Measurements from ENCODE around the gene GSTA4. TPM values are rescaled to one million over a fixed set of nuclear protein-coding genes. Genes with fewer than 3 reads are reported as not detected.
A peak's percentile ranks its signal among the peaks of the same experiment; 100 is the strongest.
"Not testable (repeated sequence)": the region's sequence is repeated elsewhere in the genome, so short reads cannot be mapped to it uniquely, and the experiment has no call there.

The GSTA4 gene
- polyA plus RNA-seq, 5 donors, result 111 to 170 (median 139) TPM

GRCh38 chr6:52981222-52981900 is 13.7 kb downstream of the GSTA4 start:
- peak in 1 of 2 donors; percentile 43 for DNase-seq

- DNase-seq, result no peak
Measured at GRCh38 chr6:52976591-52977035, 18.5 kb downstream of the GSTA4 start.

GRCh38 chr6:52976149-52976548 is 18.9 kb downstream of the GSTA4 start:
- DNase-seq, result no peak

GRCh38 chr6:52975580-52975979 is 19.5 kb downstream of the GSTA4 start:
- no peak for DNase-seq

GRCh38 chr6:52972989-52973388 is 22.1 kb downstream of the GSTA4 start:
- no peak for DNase-seq

- DNase-seq, result no peak
Measured at GRCh38 chr6:52969359-52969758, 25.7 kb downstream of the GSTA4 start.

GRCh38 chr6:52966101-52966500 is 29.0 kb downstream of the GSTA4 start:
- no peak for DNase-seq

GRCh38 chr6:52965380-52965779 is 29.7 kb downstream of the GSTA4 start:
- DNase-seq, result no peak

GRCh38 chr6:52964318-52964717 is 30.8 kb downstream of the GSTA4 start:
- DNase-seq, result no peak

- no peak for DNase-seq
Measured at GRCh38 chr6:52962701-52963100, 32.4 kb downstream of the GSTA4 start.

- DNase-seq, result not testable (repeated sequence)
Measured at GRCh38 chr6:52961022-52961421, 34.1 kb downstream of the GSTA4 start.

- DNase-seq, result not testable (repeated sequence)
Measured at GRCh38 chr6:52960211-52960610, 34.9 kb downstream of the GSTA4 start.

GRCh38 chr6:52958546-52959255 is 36.4 kb downstream of the GSTA4 start:
- DNase-seq, result no peak

- DNase-seq, result no peak
Measured at GRCh38 chr6:52955871-52956270, 39.2 kb downstream of the GSTA4 start.

GRCh38 chr6:52953911-52954839 is 40.9 kb downstream of the GSTA4 start:
- no peak for DNase-seq

GRCh38 chr6:52946306-52946705 is 48.8 kb downstream of the GSTA4 start:
- DNase-seq, result no peak

- DNase-seq, result not testable (repeated sequence)
Measured at GRCh38 chr6:52942821-52943220, 52.3 kb downstream of the GSTA4 start.

GRCh38 chr6:52942221-52942620 is 52.9 kb downstream of the GSTA4 start:
- DNase-seq, result no peak

- DNase-seq, result no peak
Measured at GRCh38 chr6:52937908-52938307, 57.2 kb downstream of the GSTA4 start.

- no peak for DNase-seq
Measured at GRCh38 chr6:52933778-52934177, 61.3 kb downstream of the GSTA4 start.

- DNase-seq, result no peak
Measured at GRCh38 chr6:52931351-52931750, 63.7 kb downstream of the GSTA4 start.
